ENCODE measurements around the gene IFITM2. TPM values are rescaled to one million over a fixed set of nuclear protein-coding genes. Genes with fewer than 3 reads are reported as not detected.
"Not testable (repeated sequence)": the region's sequence is repeated elsewhere in the genome, so short reads cannot be mapped to it uniquely, and the experiment has no call there.

The IFITM2 gene
- total RNA-seq, 1 donor from 2014 or later = 689 TPM

DNA sequence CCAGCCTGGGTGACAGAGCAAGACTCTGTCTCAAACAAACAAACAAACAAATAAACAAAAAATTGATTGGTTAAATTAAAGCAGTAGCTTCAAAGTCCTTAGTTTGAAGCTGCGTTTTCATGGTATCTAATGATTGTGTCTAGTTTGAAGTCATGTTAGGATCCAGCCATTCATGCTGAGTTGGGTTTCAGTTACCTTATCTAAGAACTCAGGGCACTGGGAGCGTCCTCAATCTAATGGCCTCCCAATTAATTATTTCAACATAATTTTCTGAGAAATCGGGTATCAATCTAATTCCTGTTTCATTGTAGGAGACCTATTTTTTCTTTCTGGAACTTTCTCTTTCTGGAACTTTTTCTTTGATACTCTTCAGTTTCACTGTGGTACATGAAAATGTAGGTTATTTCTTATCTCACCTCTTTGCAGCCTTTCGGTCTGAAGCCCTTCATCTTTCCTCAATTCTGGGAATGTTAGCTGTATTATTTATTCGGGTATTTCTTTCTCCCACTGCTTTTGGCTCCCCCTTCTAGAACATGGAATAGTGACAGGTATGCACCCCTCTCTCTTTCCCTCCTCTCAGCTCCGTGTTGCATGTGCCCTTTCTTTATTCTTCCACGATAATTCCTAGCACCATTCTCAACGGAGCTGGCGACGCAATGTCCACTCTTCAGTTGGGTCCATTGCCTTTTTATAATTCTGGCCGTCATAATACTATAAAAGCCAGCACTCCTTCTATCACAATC is 37.4 kb downstream of the IFITM2 start:
- Mint-ChIP-seq H3K36me3 (ENCODE audit: low read depth) (no peaks in the 10 kb centered on the region), H3K4me3 (ENCODE audit: low read depth) (no peak overlapping the region), H3K9me3 (no peaks in the 10 kb centered on the region), H3K27me3 (ENCODE audit: low read depth) (peaks cover 5% of the 10 kb centered on the region), H3K27ac (no peak overlapping the region), H3K4me1 (ENCODE audit: low read depth) (peaks cover 17% of the 10 kb centered on the region)
- no peak for DNase-seq (ENCODE audit: low spot score)
- intact Hi-C loops (cut with micrococcal nuclease) = no loop called here

DNA sequence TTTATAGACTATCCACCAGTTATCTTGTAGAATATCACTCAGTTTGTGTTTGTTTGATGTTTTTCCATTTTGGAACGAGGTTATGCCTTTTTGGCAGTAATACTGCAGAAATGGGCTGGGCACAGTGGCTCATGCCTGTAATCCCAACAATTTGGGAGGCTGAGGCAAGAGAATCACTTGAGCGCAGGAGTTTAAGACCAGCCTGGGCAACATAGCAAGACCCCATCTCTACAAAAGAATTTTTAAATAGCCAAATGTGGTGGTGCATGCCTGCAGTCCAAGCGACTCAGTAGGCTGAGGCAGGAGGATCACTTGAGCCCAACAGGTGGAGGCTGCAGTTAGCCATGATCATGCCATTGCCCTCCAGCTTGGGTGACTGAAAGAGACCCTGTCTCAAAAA is 38.9 kb downstream of the IFITM2 start:
- intact Hi-C loops (cut with micrococcal nuclease) = no loop called here
- no peak overlapping the region for H3K27ac Mint-ChIP-seq
- no peaks in the 10 kb centered on the region for H3K9me3 Mint-ChIP-seq
- H3K27me3 Mint-ChIP-seq (ENCODE audit: low read depth) = peaks cover 3% of the 10 kb centered on the region
- H3K4me1 Mint-ChIP-seq (ENCODE audit: low read depth) = peaks cover 18% of the 10 kb centered on the region
- DNase-seq (ENCODE audit: low spot score) = no peak
- no peak overlapping the region for H3K4me3 Mint-ChIP-seq (ENCODE audit: low read depth)
- H3K36me3 Mint-ChIP-seq (ENCODE audit: low read depth) = no peaks in the 10 kb centered on the region

DNA sequence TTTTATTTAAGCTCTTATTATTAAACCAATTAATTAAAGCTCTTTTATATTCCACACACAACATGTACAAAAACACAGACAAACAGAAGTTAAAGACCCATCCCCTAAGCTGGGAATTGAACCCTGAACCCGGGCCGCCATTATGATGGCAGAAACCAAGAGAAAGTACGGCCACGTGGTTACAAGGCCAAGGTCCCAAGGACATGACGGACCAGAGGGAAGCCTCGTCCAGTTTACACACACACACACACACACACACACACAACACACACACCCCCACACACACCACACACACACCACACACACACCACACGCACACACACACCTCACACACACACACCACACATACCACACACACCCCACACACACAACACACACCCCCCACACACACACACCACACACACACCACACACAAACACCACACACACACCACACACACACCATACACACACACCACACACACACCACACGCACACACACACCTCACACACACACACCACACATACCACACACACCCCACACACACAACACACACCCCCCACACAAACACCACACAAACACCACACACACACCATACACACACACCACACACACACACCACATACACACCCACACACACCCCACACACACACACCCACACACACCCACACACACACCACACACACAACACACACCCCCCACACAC is 41.8 kb downstream of the IFITM2 start:
- not testable (repeated sequence) for H3K27me3 Mint-ChIP-seq (ENCODE audit: low read depth); DNase-seq (ENCODE audit: low spot score); H3K9me3 Mint-ChIP-seq; H3K36me3 Mint-ChIP-seq (ENCODE audit: low read depth); H3K27ac Mint-ChIP-seq; H3K4me3 Mint-ChIP-seq (ENCODE audit: low read depth)
- peaks cover 31% of the 10 kb centered on the region for H3K4me1 Mint-ChIP-seq (ENCODE audit: low read depth)
- intact Hi-C loops (cut with micrococcal nuclease) = loop anchor here (2.0 kb wide), 1 partner anchor 17 kb away; no protein-coding TSS in a partner anchor

DNA sequence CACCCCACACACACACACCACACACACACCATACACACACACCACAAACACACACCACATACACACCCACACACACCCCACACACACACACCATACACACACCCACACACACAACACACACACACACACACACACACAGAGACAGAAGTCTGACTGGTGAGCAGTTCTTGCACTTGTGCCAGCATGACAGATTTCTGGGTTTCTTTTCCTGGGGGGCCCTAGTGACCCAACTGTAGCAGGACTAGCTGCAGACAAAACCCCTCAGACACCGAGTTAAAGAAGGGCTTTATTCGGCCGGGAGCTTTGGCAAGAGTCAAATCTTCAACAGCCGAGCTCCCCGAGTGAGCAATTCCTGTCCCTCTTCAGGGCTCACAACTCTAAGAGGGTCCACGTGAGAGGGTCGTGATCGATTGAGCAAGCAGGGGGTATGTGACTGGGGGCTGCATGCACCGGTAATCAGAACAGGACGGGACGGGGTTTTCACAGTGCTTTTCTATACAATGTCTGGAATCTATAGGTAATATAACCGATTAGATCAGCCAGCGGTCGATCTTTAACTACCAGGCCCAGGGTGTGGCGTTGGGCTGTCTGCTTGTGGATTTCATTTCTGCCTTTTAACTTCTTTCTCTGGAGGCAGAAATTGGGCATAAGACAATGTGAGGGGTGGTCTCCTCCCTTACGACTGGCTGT is 42.6 kb downstream of the IFITM2 start:
- not testable (repeated sequence) for H3K4me3 Mint-ChIP-seq (ENCODE audit: low read depth); H3K36me3 Mint-ChIP-seq (ENCODE audit: low read depth)

DNA sequence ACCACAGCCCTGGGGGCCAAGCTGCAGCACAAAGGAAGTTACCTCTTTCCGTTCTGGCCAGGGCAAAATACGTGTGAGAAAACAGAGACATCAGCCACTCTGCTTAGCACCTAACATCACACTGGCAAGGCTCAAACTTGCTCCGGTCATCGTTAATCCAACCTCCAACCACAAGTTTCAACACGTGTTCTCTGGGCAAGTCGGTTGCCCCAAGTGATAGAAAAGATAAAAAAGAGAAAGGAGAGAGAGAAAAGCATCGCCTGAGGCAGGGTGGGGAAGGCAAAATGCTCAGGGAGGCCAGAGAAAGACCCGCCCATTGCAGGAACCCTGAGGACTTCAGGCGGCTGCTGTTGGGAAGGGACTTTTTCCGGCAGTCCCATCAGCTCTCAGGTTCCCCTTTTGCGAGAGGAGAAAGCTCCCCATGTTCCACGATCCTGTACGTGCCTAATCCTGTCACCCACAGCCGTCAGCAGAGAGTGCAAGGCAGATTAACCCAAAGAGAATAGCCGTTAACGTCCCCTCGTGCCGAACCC is 43.2 kb downstream of the IFITM2 start:
- Mint-ChIP-seq H3K4me3 (ENCODE audit: low read depth) (no peak overlapping the region), H3K27me3 (ENCODE audit: low read depth) (peaks cover 3% of the 10 kb centered on the region), H3K9me3 (no peaks in the 10 kb centered on the region), H3K27ac (no peak overlapping the region), H3K4me1 (ENCODE audit: low read depth) (peaks cover 32% of the 10 kb centered on the region), H3K36me3 (ENCODE audit: low read depth) (no peaks in the 10 kb centered on the region)
- DNase-seq (ENCODE audit: low spot score) = no peak
- intact Hi-C loops (cut with micrococcal nuclease) = no loop called here

More for the DNA sequence above, 42.6 kb downstream of the IFITM2 start:
- H3K27me3 Mint-ChIP-seq (ENCODE audit: low read depth); DNase-seq (ENCODE audit: low spot score); H3K27ac Mint-ChIP-seq; H3K9me3 Mint-ChIP-seq; intact Hi-C loops (cut with micrococcal nuclease): not testable (repeated sequence)
- H3K4me1 Mint-ChIP-seq (ENCODE audit: low read depth) = peaks cover 33% of the 10 kb centered on the region

DNA sequence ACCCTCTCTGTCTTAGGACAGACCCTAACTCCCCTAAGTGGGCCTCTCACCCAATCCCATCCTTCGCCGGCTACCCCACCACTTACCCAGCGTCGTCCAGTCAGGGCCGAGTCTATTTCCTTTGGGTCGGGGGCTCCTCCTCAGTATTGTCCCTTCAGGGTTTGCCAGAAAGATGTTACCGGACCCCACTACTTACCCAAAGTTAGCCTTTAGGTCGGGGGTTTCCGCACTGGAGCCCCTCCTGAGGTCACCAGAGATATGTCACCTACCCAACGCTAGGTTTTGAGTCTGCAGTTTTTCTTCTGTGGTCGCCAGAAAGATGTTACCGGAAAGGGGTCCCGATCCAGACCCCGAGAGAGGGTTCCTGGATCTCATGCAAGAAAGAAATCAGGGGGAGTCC is 43.8 kb downstream of the IFITM2 start:
- Mint-ChIP-seq H3K4me3 (ENCODE audit: low read depth) (no peak overlapping the region), H3K9me3 (no peaks in the 10 kb centered on the region), H3K27ac (no peak overlapping the region), H3K36me3 (ENCODE audit: low read depth) (no peaks in the 10 kb centered on the region), H3K4me1 (ENCODE audit: low read depth) (peaks cover 32% of the 10 kb centered on the region), H3K27me3 (ENCODE audit: low read depth) (peaks cover under 1% of the 10 kb centered on the region)
- intact Hi-C loops (cut with micrococcal nuclease) = no loop called here
- no peak for DNase-seq (ENCODE audit: low spot score)

DNA sequence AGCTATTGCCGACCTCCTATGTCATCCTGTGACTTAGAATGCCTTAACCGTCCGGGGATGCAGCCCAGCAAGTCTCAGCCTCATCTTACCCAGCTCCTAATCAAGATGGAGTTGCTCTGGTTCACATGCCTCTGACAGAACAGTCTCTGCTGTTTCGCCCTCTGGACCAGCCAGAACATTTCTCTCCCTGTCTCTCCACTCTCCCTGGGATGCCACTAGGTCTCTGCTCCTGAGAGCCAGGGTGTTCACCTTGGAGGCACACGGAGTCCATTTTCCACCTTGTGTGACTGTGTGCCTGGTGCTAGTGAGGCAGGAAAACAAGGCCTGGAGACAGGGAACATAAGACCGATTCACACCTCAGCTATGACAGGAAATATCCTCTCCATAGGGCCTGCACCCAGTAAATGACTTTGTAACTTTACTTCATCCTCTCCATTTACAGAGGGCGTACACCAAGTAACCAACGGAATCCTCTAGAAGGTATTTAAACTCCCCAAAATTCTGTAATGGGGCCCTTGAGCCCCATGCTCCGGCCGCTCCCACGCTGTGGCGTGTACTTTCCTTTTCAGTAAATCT is 44.9 kb downstream of the IFITM2 start:
- Mint-ChIP-seq H3K36me3 (ENCODE audit: low read depth) (no peaks in the 10 kb centered on the region), H3K27ac (peak overlapping the region; percentile 4), H3K4me1 (ENCODE audit: low read depth) (peaks cover 32% of the 10 kb centered on the region), H3K4me3 (ENCODE audit: low read depth) (no peak overlapping the region), H3K27me3 (ENCODE audit: low read depth) (no peaks in the 10 kb centered on the region), H3K9me3 (no peaks in the 10 kb centered on the region)
- no peak for DNase-seq (ENCODE audit: low spot score)
- intact Hi-C loops (cut with micrococcal nuclease) = no loop called here

DNA sequence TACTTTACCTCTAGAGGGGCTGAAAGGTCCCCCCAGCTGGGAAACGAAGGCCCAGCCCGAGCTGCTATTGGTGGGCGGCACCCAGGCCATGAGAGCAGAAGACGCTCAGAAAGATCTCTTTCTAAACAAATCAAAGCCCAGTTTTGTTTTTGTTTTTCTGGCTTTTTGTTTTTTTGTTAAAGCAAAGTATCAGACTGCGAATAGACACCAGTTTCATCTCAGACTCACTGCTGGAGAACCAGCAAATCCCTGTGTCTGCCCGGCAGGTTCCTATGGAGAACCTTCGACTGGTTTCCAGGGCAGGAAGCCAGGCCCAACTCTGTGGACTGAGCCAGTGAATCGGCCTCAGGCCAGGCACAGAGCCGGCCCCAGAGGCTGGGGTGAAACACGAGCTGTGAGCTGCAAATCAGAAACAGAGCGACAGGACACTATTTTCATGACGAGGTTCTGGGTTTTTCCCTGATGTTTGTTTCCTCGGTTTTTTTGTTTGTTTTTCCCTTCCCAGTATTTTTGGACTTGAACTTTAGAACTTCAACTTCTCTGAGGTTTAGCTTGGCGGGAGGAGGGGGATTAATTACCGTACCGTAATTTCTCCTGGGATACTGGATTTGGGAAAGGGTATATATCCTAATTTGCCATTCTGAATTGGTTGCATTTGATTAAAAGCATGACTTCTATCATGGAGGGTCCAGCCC is 45.7 kb downstream of the IFITM2 start:
- H3K4me3 Mint-ChIP-seq (ENCODE audit: low read depth) = no peak overlapping the region
- DNase-seq (ENCODE audit: low spot score) = no peak
- intact Hi-C loops (cut with micrococcal nuclease) = no loop called here
- H3K27me3 Mint-ChIP-seq (ENCODE audit: low read depth) = no peaks in the 10 kb centered on the region
- H3K36me3 Mint-ChIP-seq (ENCODE audit: low read depth) = no peaks in the 10 kb centered on the region
- H3K9me3 Mint-ChIP-seq = no peaks in the 10 kb centered on the region
- H3K27ac Mint-ChIP-seq = peak overlapping the region; percentile 40
- H3K4me1 Mint-ChIP-seq (ENCODE audit: low read depth) = peaks cover 32% of the 10 kb centered on the region

DNA sequence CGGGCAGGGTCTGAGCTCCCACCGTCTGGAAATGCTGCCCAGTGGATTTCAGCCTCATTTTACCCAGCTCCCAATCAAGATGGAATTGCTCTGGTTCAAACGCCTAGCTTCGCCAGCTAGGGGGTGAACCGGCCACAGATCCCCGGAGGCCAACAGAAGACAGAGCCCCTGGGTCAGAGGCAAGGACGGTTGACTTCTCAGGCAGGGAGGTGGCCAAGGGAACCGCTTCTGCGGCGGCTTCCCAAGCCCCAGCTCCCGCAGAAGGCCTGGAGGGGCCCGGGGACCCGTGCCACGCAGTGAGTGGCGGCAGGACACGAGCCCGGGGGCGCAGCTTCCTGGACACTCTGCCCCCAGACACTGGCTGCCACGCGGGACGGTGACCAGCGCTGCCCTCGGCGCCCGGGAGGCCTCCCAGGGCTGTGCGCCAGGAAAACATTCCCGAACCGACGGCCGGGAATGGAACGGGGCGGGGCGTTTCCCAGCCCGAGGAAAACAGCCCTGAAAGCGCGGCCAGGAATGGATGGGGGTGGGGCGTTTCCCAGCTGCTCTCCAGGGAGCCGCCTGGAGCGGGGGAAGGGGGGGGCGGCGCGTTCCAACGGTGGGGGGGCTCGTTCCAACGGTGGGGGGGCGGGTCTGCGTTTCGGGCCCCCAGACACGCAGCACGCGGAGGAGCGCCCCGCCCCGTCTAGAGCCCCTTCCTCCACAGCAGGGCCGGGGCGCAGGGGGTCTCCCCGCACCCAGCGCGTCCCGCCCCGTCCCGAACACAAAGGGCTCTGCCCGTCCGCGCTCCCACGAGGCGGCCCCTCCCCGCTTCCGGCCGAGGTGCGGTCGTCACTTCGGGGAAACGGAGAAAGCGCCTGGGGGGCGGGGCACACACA is 48.2 kb downstream of the IFITM2 start:
- H3K9me3 Mint-ChIP-seq = no peaks in the 10 kb centered on the region
- intact Hi-C loops (cut with micrococcal nuclease) = loop anchor here (2.0 to 5.0 kb wide), 4 partner anchors 29 to 149 kb away; partner anchors contain the start of genes BET1L and RIC8A
- DNase-seq (ENCODE audit: low spot score) = peak; percentile 85

DNA sequence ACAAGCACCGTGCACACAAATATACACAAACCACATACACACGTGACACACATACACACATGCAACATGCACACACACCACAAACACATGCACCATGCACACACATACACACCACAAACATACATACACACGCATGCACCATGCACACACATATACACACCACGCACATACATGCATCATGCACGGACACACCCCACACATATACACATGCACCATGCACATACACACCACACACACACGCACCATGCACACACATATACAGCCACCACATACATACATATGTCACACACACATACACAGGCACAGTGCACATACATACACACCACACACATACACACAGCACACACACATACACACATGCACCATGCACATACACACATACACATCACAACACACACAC is 49.0 kb downstream of the IFITM2 start:
- DNase-seq (ENCODE audit: low spot score) = no peak
- Mint-ChIP-seq H3K4me3 (ENCODE audit: low read depth) (no peak overlapping the region), H3K36me3 (ENCODE audit: low read depth) (no peaks in the 10 kb centered on the region), H3K27ac (no peak overlapping the region), H3K9me3 (no peaks in the 10 kb centered on the region), H3K4me1 (ENCODE audit: low read depth) (peaks cover 24% of the 10 kb centered on the region), H3K27me3 (ENCODE audit: low read depth) (peaks cover 2% of the 10 kb centered on the region)
- intact Hi-C loops (cut with micrococcal nuclease) = loop anchor here (2.0 to 5.0 kb wide), 3 partner anchors 44 to 149 kb away; partner anchors contain the start of genes BET1L and RIC8A

More for the DNA sequence above, 48.2 kb downstream of the IFITM2 start:
- Mint-ChIP-seq H3K36me3 (ENCODE audit: low read depth) (no peaks in the 10 kb centered on the region), H3K27me3 (ENCODE audit: low read depth) (peaks cover 2% of the 10 kb centered on the region), H3K4me1 (ENCODE audit: low read depth) (peaks cover 27% of the 10 kb centered on the region), H3K27ac (peak overlapping the region; percentile 94), H3K4me3 (ENCODE audit: low read depth) (peak overlapping the region; percentile 86)

DNA sequence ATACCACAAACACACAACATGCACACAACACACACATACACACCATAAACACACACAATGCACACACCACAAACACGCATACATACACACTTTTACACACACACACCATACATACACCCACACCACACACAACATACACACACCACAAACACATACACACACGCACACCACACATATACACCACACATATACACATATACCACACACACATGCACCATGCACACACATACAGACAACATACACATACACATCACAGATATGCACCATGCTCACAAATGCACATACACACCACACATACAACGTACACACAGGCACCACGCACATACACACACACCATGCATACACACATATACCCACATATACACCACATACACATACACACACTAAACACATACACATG is 50.0 kb downstream of the IFITM2 start:
- no peak overlapping the region for H3K27ac Mint-ChIP-seq
- H3K27me3 Mint-ChIP-seq (ENCODE audit: low read depth) = peaks cover 2% of the 10 kb centered on the region
- H3K4me3 Mint-ChIP-seq (ENCODE audit: low read depth) = no peak overlapping the region
- intact Hi-C loops (cut with micrococcal nuclease) = loop anchor here (2.0 to 5.0 kb wide), 3 partner anchors 45 to 150 kb away; partner anchors contain the start of genes BET1L and RIC8A
- H3K36me3 Mint-ChIP-seq (ENCODE audit: low read depth) = no peaks in the 10 kb centered on the region
- H3K4me1 Mint-ChIP-seq (ENCODE audit: low read depth) = peaks cover 20% of the 10 kb centered on the region
- no peaks in the 10 kb centered on the region for H3K9me3 Mint-ChIP-seq
- no peak for DNase-seq (ENCODE audit: low spot score)

All from activated T-helper 2 cell treated with anti-CD3 and anti-CD28 coated beads, Interferon-gamma antibody, Interleukin-2, Interleukin-4, amounts not matched to agents 10 μg/mL and 5 μg/mL and 100 μg/mL, durations not matched to agents 14 hours and 24 hours and 36 hours (primary cell).